ENCODE results near the gene OSBPL5. TPM values are rescaled to one million over a fixed set of nuclear protein-coding genes. Genes with fewer than 3 reads are reported as not detected.

OSBPL5 gene
- total RNA-seq, 1 experiment from 2014 or later: 6.4 TPM

DNA sequence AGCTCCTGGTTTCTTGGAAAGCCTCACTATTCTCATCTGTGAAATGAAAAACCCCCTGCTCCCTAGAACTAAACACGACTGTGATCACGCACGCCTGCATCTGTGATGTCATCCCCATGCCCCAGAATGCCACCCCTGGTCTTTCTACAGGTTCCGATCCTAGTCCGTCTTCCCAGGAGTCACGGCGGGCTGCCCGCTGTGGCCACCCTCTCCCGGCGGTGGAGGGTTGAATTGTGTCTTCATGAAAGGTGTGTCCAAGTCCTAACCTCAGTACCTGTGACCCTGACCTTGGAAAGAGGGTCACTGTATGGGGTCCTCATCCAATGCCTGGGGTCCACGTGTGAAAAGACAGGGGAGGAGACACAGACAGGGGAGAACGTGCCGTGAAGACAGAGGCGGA is 14.4 kb downstream of the OSBPL5 start:
- no peaks in the 10 kb centered on the region for H4K20me1 ChIP-seq (ENCODE audit: insufficient read depth)
- H3K4me3 ChIP-seq: no peak overlapping the region
- intact Hi-C loops (cut with micrococcal nuclease; ENCODE audit: unreplicated experiment): no loop called here
- no peak overlapping the region for H2AFZ ChIP-seq
- no TSS peak for BruUV-seq (replicated peaks)
- CTCF ChIA-PET: no interaction called here
- H3K9me3 ChIP-seq (ENCODE audit: insufficient read depth, low read depth): no peaks in the 10 kb centered on the region
- no peaks in the 10 kb centered on the region for H3F3A ChIP-seq (ENCODE audit: insufficient read depth, low read depth)
- no peaks in the 10 kb centered on the region for H3K9me2 ChIP-seq (ENCODE audit: insufficient read depth)
- no peaks in the 10 kb centered on the region for H3K4me1 ChIP-seq (replicated peaks; ENCODE audit: insufficient read depth)
- POLR2A ChIA-PET (ENCODE audit: unreplicated experiment): no interaction called here
- H3K27me3 ChIP-seq (ENCODE audit: insufficient read depth, low read depth): no peaks in the 10 kb centered on the region
- H3K36me3 ChIP-seq (ENCODE audit: low read depth): no peaks in the 10 kb centered on the region
- H3K27ac ChIP-seq: no peak overlapping the region
- no peak for TF ChIP-seq EZH2 (IDR thresholded peaks at IDR 0.05; ENCODE audit: low read depth)
- TF ChIP-seq, protein P1, sequence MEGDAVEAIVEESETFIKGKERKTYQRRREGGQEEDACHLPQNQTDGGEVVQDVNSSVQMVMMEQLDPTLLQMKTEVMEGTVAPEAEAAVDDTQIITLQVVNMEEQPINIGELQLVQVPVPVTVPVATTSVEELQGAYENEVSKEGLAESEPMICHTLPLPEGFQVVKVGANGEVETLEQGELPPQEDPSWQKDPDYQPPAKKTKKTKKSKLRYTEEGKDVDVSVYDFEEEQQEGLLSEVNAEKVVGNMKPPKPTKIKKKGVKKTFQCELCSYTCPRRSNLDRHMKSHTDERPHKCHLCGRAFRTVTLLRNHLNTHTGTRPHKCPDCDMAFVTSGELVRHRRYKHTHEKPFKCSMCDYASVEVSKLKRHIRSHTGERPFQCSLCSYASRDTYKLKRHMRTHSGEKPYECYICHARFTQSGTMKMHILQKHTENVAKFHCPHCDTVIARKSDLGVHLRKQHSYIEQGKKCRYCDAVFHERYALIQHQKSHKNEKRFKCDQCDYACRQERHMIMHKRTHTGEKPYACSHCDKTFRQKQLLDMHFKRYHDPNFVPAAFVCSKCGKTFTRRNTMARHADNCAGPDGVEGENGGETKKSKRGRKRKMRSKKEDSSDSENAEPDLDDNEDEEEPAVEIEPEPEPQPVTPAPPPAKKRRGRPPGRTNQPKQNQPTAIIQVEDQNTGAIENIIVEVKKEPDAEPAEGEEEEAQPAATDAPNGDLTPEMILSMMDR (conservative IDR thresholded peaks at IDR 0.05): no peak
- no peak for DNase-seq
- no peak overlapping the region for H3K4me2 ChIP-seq
- H3K79me2 ChIP-seq (ENCODE audit: low read depth): no peaks in the 10 kb centered on the region

DNA sequence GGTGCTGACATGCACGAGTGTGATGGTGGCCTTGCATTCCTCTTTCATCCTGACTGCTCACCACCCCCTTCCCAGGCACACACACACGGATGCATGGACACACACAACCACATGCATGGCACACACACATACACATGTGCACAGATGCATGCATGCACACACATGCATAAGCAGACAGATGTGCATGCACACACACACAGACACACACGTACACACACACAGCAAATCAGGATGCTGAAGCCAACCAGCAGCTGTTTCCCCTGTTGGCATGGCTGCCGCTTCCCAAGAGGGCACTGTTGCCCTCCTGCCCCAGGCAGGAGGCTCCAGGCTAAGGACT is 15.3 kb downstream of the OSBPL5 start:
- Histone ChIP-seq H3K27me3 (ENCODE audit: insufficient read depth, low read depth) (no peaks in the 10 kb centered on the region), H3F3A (ENCODE audit: insufficient read depth, low read depth) (no peaks in the 10 kb centered on the region), H3K4me1 (replicated peaks; ENCODE audit: insufficient read depth) (no peaks in the 10 kb centered on the region), H3K79me2 (ENCODE audit: low read depth) (no peaks in the 10 kb centered on the region), H3K4me3 (no peak overlapping the region), H3K9me3 (ENCODE audit: insufficient read depth, low read depth) (no peaks in the 10 kb centered on the region), H3K4me2 (no peak overlapping the region), H3K27ac (no peak overlapping the region), H3K36me3 (ENCODE audit: low read depth) (no peaks in the 10 kb centered on the region), H3K9me2 (ENCODE audit: insufficient read depth) (no peaks in the 10 kb centered on the region), H2AFZ (no peak overlapping the region), H4K20me1 (ENCODE audit: insufficient read depth) (no peaks in the 10 kb centered on the region)
- no peak for DNase-seq
- intact Hi-C loops (cut with micrococcal nuclease; ENCODE audit: unreplicated experiment): no loop called here
- BruUV-seq (replicated peaks): no TSS peak
- CTCF ChIA-PET: no interaction called here
- no peak for TF ChIP-seq EZH2 (IDR thresholded peaks at IDR 0.05; ENCODE audit: low read depth)
- TF ChIP-seq, protein P1 (conservative IDR thresholded peaks at IDR 0.05): no peak
- POLR2A ChIA-PET (ENCODE audit: unreplicated experiment): no interaction called here

DNA sequence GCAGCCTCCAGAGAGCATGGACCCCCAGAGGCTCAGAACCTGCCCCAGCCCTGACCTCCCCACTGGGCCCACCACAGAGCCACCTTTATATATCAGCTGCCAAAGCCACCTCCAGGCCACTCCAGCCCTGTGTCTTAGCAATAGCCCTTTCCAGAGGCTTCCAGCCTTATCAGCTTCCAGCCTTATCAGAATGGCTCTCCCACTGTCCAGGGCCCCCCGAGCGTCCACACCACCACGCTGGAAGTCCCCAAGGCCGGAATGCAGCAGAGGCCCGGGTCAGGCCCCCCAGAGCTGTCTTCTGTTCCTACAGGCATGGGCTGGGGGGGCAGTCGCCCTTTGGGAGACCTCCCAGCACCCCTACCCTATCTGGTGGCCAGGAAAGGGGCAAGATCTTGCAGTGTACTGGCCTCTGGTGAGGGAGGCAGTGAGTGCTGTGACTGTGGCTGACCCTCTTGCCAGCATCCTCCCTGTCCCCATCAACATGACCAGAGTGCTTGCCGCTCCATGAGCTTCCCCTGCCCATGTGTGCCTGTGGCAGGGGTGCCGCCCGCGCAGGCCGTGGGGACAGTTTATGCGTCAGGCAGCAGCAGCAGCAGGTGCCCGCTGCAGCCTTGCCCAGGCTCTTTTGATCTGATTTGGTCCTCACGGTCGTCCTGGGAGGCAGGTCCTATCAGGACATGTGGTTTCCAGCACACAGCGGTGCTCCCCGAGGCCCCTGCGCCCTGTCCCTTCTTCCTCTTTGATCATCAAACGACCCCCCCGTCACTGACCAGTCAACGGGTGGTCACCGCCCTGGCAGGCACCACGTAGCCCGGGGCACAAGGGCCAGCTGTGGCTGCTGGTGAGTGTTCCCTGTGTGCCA is 15.9 kb downstream of the OSBPL5 start:
- no peaks in the 10 kb centered on the region for H3K27me3 ChIP-seq (ENCODE audit: insufficient read depth, low read depth)
- no peak overlapping the region for H3K4me2 ChIP-seq
- H3F3A ChIP-seq (ENCODE audit: insufficient read depth, low read depth): no peaks in the 10 kb centered on the region
- DNase-seq: no peak
- no peaks in the 10 kb centered on the region for H3K36me3 ChIP-seq (ENCODE audit: low read depth)
- no peaks in the 10 kb centered on the region for H4K20me1 ChIP-seq (ENCODE audit: insufficient read depth)
- H2AFZ ChIP-seq: no peak overlapping the region
- TF ChIP-seq, protein P1 (conservative IDR thresholded peaks at IDR 0.05): no peak
- TF ChIP-seq EZH2 (IDR thresholded peaks at IDR 0.05; ENCODE audit: low read depth): no peak
- no peak overlapping the region for H3K4me3 ChIP-seq
- no peaks in the 10 kb centered on the region for H3K4me1 ChIP-seq (replicated peaks; ENCODE audit: insufficient read depth)
- H3K9me3 ChIP-seq (ENCODE audit: insufficient read depth, low read depth): no peaks in the 10 kb centered on the region
- ChIA-PET CTCF (interaction anchor here (0.6 kb wide), 1 partner anchor 36 kb away, joined by 3 read pairs; no protein-coding TSS in a partner anchor), POLR2A (ENCODE audit: unreplicated experiment) (no interaction called here)
- BruUV-seq (replicated peaks): no TSS peak
- no peaks in the 10 kb centered on the region for H3K9me2 ChIP-seq (ENCODE audit: insufficient read depth)
- no peaks in the 10 kb centered on the region for H3K79me2 ChIP-seq (ENCODE audit: low read depth)
- intact Hi-C loops (cut with micrococcal nuclease; ENCODE audit: unreplicated experiment): no loop called here
- no peak overlapping the region for H3K27ac ChIP-seq
